H1 (cell line): ENCODE results near the gene DMRT1.

Experiments used
- CBX5 ChIP-seq: fragments of 300-800, 300-1000 bp; sonication (generic); IDR thresholded peaks from 2 replicates; pipeline ENCODE4 v1.7.1; 2016; ENCODE audit warnings: antibody characterized with exemption, low read length, low read depth
- CEBPB ChIP-seq: IDR thresholded peaks from 2 replicates; pipeline ENCODE4 v1.6.1; 2012; ENCODE audit warnings: low read depth, low read length
- EZH2 ChIP-seq: fragments of 200-600 bp; sonication (generic); IDR thresholded peaks from 2 replicates; pipeline ENCODE4 v1.7.1; 2012; ENCODE audit warnings: low read depth, mild to moderate bottlenecking, moderate library complexity, low read length, inconsistent platforms; ENCODE audit not compliant: severe bottlenecking
- RFX5 ChIP-seq: IDR thresholded peaks from 2 replicates; pipeline ENCODE4 v1.6.1; 2011; ENCODE audit warnings: low read depth, low read length, improper control_type of control experiment, borderline replicate concordance

DNA sequence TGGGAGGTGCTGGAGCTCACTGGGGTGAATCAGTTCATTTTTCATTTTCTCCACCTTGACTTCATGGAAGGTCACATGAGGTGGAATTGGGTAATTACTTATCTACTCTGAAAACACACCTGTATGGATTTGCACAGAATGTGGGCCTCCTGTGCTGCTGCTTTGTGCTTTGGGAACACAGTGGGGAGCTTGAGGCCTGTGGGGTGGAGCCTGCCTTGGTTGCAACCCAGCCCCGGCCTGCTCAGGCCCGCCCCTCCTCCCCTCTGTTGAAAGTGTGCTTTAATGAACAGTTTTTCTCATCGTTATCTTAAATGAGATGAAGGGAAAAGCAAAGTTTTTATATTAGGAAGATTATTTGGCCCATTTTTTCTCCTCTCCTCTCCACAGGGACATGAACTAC, 106.5 kb downstream of the DMRT1 start:
- TF ChIP-seq CEBPB, result no peak
- no peak for TF ChIP-seq RFX5
- no peak for TF ChIP-seq CBX5
- no peak for TF ChIP-seq EZH2
